Parathyroid adenoma (tissue), 2 donors: ENCODE measurements around the gene ATP2C2.

ENCODE experiments used
- H2AFZ ChIP-seq: fragments of 300-600 bp; sonication (generic); one replicate; pipeline ENCODE4 v1.7.0; 2017; ENCODE audit warnings: antibody characterized with exemption, mild to moderate bottlenecking
- H3K27ac ChIP-seq: fragments of 300-600 bp; sonication (generic); one replicate; pipeline ENCODE4 v1.7.0; 2017
- H3K27me3 ChIP-seq: fragments of 300-600 bp; sonication (generic); one replicate; pipeline ENCODE4 v1.7.0; 2017; ENCODE audit warnings: low read length; ENCODE audit not compliant: control insufficient read depth, insufficient read depth
- H3K36me3 ChIP-seq: fragments of 300-600 bp; sonication (generic); one replicate; pipeline ENCODE4 v1.7.0; 2017; ENCODE audit warnings: low read length; ENCODE audit not compliant: control insufficient read depth, insufficient read depth
- H3K4me1 ChIP-seq: fragments of 300-600 bp; sonication (generic); one replicate; pipeline ENCODE4 v1.7.0; 2017; ENCODE audit warnings: control low read depth
- H3K4me2 ChIP-seq: fragments of 300-600 bp; sonication (generic); one replicate; pipeline ENCODE4 v1.7.0; 2017; ENCODE audit warnings: low read length
- H3K4me3 ChIP-seq: fragments of 300-600 bp; sonication (generic); one replicate; pipeline ENCODE4 v1.7.0; 2017; ENCODE audit warnings: low read depth, low read length
- H3K79me2 ChIP-seq: fragments of 300-600 bp; sonication (generic); one replicate; pipeline ENCODE4 v1.7.0; 2017; ENCODE audit warnings: control low read depth
- H3K9ac ChIP-seq: fragments of 300-600 bp; sonication (generic); one replicate; pipeline ENCODE4 v1.7.0; 2017; ENCODE audit warnings: mild to moderate bottlenecking
- H3K9me3 ChIP-seq: fragments of 300-600 bp; sonication (generic); one replicate; pipeline ENCODE4 v1.7.0; 2017; ENCODE audit warnings: low read length; ENCODE audit not compliant: control insufficient read depth
- TF ChIP-seq, protein P1 (sequence below): fragments of 300-600 bp; sonication (generic); IDR thresholded peaks from one replicate; pipeline ENCODE4 v1.7.0; 2017; ENCODE audit warnings: antibody characterized with exemption, mild to moderate bottlenecking
- donor health status: primary hyperparathyroidism.

The ATP2C2 gene

DNA sequence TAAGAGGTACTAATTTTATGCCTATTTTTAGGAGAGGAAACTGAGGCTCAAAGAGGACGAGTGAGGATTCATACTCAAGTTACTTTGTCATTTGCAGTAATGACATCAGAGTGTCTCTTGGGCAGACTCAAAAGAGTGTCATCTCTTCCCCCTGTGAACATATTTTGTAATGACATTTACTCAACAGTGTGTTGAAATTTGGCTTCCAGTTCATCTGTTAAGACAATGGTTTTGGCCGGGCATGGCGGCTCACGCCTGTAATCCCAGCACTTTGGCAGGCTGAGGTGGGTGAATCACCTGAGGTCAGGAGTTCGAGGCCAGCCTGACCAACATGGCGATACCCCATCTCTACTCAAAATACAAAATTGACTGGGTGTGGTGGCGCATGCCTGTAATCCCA, 44.7 kb upstream of the ATP2C2 start:
- no peak overlapping the region for H3K27ac ChIP-seq
- no peaks in the 10 kb centered on the region for H3K27me3 ChIP-seq
- H2AFZ ChIP-seq = no peak overlapping the region
- no peaks in the 10 kb centered on the region for H3K9me3 ChIP-seq
- H3K9ac ChIP-seq = no peak overlapping the region
- H3K4me3 ChIP-seq = no peak overlapping the region
- H3K4me1 ChIP-seq = no peaks in the 10 kb centered on the region
- H3K36me3 ChIP-seq = no peaks in the 10 kb centered on the region
- TF ChIP-seq, protein P1, sequence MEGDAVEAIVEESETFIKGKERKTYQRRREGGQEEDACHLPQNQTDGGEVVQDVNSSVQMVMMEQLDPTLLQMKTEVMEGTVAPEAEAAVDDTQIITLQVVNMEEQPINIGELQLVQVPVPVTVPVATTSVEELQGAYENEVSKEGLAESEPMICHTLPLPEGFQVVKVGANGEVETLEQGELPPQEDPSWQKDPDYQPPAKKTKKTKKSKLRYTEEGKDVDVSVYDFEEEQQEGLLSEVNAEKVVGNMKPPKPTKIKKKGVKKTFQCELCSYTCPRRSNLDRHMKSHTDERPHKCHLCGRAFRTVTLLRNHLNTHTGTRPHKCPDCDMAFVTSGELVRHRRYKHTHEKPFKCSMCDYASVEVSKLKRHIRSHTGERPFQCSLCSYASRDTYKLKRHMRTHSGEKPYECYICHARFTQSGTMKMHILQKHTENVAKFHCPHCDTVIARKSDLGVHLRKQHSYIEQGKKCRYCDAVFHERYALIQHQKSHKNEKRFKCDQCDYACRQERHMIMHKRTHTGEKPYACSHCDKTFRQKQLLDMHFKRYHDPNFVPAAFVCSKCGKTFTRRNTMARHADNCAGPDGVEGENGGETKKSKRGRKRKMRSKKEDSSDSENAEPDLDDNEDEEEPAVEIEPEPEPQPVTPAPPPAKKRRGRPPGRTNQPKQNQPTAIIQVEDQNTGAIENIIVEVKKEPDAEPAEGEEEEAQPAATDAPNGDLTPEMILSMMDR = no peak
- no peaks in the 10 kb centered on the region for H3K79me2 ChIP-seq
- H3K4me2 ChIP-seq = no peak overlapping the region

DNA sequence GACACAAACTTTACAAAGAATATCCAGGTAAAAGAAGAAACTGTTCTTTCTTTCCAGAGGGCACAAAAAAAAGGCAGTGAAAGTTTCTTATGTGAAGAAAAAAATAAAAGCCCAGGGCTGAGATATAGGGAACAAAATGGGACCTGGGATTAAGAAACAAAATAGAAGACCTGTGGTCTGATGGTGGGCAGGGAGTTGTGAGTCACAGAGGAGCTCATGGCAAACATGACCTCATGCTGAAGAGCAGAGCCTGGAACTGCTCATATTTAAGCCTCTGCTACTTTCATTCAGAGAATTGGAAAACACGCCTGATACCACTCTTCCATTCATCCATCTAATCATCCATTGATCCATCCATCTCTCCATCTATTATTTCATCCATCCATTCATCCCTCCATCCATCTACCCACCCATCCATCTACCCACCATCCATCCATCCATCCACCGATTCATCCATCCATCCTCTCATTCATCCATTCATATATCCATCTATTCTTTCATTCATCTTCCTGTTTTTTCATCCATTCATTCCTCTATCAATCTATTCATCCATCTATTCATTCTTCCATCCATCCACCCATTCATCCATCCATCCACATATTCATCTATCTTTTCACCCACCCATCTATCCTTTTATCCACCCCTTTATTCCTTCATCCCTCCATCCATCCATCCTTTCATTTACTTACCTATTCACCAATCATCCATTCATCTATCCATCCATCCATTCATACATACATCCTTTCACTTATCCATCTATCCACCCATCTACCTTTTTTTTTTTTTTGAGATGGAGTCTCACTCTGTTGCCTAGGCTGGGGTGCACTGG, 43.7 kb upstream of the ATP2C2 start:
- H3K9ac ChIP-seq = no peak overlapping the region
- H3K4me1 ChIP-seq = no peaks in the 10 kb centered on the region
- TF ChIP-seq, protein P1 = no peak
- H3K4me2 ChIP-seq = no peak overlapping the region
- H3K4me3 ChIP-seq = no peak overlapping the region
- H3K36me3 ChIP-seq = no peaks in the 10 kb centered on the region
- no peaks in the 10 kb centered on the region for H3K27me3 ChIP-seq
- H3K79me2 ChIP-seq = no peaks in the 10 kb centered on the region
- no peak overlapping the region for H2AFZ ChIP-seq
- H3K27ac ChIP-seq = no peak overlapping the region
- H3K9me3 ChIP-seq = no peaks in the 10 kb centered on the region

DNA sequence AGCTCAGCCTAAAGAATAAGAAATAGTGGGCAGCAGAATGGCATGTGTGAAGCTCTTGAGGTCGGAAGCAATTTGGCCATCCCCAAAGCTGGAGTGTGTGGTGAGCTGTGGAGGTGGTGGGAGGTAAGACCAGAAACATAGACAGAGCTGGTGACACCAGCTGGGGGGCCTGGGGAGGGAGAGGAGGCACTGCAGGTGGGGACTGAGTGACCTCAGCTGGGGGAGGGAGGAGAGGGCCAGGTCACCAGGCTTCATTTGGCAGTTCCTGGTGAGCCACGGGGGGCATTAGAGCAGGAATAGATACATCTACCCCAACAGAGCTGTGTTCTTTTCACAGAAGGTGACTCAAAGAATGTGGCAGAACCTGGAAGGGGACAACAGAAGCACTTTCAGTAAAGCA, 41.8 kb upstream of the ATP2C2 start:
- no peak overlapping the region for H2AFZ ChIP-seq
- no peak overlapping the region for H3K4me3 ChIP-seq
- H3K36me3 ChIP-seq = no peaks in the 10 kb centered on the region
- no peaks in the 10 kb centered on the region for H3K9me3 ChIP-seq
- no peak overlapping the region for H3K27ac ChIP-seq
- no peaks in the 10 kb centered on the region for H3K4me1 ChIP-seq
- TF ChIP-seq, protein P1 = no peak
- no peak overlapping the region for H3K4me2 ChIP-seq
- no peak overlapping the region for H3K9ac ChIP-seq
- H3K27me3 ChIP-seq = no peaks in the 10 kb centered on the region
- no peaks in the 10 kb centered on the region for H3K79me2 ChIP-seq

DNA sequence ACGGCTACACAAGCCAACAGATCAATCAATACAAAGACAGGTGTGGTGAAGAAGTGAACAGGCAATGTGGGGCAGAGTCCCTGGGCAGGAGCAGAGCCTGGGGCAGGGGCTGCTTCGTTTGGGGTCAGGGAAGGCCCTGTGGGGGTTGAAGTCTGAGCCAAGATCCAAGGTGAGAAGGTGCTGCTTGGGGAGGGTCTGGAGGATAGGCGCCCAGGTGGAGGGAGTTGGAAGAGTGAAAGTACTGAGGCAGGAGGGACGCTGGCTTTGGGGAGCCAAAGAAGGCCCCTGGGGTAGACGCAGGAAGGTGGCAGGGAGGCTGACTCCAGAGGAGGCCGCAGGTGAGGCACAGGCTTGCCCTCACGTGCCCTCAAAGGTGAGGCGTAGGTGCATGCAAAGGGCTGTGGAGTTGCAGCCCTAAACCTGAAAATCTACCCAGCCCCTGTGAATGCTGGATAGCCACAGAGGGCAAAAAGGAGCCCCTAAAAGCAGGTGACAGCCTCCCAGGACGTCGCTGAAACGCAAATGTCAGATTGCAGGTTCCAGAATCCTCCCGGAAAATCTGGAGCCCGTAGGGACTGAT, 40.3 kb upstream of the ATP2C2 start:
- no peaks in the 10 kb centered on the region for H3K4me1 ChIP-seq
- no peak overlapping the region for H3K4me2 ChIP-seq
- no peak overlapping the region for H3K9ac ChIP-seq
- no peaks in the 10 kb centered on the region for H3K36me3 ChIP-seq
- no peak overlapping the region for H3K27ac ChIP-seq
- no peak overlapping the region for H2AFZ ChIP-seq
- no peak overlapping the region for H3K4me3 ChIP-seq
- H3K79me2 ChIP-seq = no peaks in the 10 kb centered on the region
- TF ChIP-seq, protein P1 = no peak
- no peaks in the 10 kb centered on the region for H3K27me3 ChIP-seq
- H3K9me3 ChIP-seq = no peaks in the 10 kb centered on the region
